DND-41 (cell line): ENCODE measurements around the gene PIK3CG.

Experiments
- EZH2 ChIP-seq: IDR thresholded peaks from 3 replicates; pipeline ENCODE4 v1.6.1; 2012; ENCODE audit warnings: borderline replicate concordance, low read depth, mild to moderate bottlenecking, moderate library complexity, low read length, inconsistent platforms; ENCODE audit not compliant: severe bottlenecking
- TF ChIP-seq, protein P1 (sequence below): IDR thresholded peaks from 2 replicates; pipeline ENCODE4 v1.5.1; 2012; ENCODE audit warnings: borderline replicate concordance, low read length, moderate library complexity, mild to moderate bottlenecking; ENCODE audit not compliant: poor library complexity, severe bottlenecking; ENCODE audit errors: extremely low read depth

DNA sequence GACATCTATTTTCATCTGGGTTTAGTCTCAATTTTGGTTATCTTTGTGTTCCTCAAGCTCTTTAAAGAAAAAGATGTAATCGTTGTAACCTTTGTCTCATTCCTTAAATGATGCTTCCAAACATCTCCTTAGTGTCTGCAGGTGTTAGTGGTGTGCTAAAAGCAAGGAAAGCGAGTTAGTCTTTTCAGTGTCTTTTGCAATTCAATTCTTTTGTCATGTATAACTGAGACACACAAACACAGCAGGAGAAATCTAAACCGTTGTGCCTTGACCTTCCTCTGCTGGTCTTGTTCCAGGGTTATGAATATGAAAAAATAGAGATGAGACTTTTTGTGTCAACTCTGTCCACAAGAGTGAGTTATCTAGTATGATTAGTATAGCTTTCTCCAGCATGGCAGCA, 40.7 kb downstream of the PIK3CG start:
- TF ChIP-seq, protein P1, sequence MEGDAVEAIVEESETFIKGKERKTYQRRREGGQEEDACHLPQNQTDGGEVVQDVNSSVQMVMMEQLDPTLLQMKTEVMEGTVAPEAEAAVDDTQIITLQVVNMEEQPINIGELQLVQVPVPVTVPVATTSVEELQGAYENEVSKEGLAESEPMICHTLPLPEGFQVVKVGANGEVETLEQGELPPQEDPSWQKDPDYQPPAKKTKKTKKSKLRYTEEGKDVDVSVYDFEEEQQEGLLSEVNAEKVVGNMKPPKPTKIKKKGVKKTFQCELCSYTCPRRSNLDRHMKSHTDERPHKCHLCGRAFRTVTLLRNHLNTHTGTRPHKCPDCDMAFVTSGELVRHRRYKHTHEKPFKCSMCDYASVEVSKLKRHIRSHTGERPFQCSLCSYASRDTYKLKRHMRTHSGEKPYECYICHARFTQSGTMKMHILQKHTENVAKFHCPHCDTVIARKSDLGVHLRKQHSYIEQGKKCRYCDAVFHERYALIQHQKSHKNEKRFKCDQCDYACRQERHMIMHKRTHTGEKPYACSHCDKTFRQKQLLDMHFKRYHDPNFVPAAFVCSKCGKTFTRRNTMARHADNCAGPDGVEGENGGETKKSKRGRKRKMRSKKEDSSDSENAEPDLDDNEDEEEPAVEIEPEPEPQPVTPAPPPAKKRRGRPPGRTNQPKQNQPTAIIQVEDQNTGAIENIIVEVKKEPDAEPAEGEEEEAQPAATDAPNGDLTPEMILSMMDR, result no peak
- no peak for TF ChIP-seq EZH2
